ENCODE results near the gene DTX3.
"Not testable (repeated sequence)": the region's sequence is repeated elsewhere in the genome, so short reads cannot be mapped to it uniquely, and the experiment has no call there.

DTX3 gene

GRCh38 chr12:57645990-57646658 lies 41.5 kb downstream of the DTX3 start:
- H3K4me1 ChIP-seq (ENCODE audit: control insufficient read depth, insufficient read depth, low read length); H3K27ac ChIP-seq (ENCODE audit: extremely low read depth, low read depth, low read length); H3K9me3 ChIP-seq (ENCODE audit: control insufficient read depth, insufficient read depth, low read depth, low read length); POLR2A ChIA-PET; H3K4me3 ChIP-seq (ENCODE audit: low read depth, low read length); H3K36me3 ChIP-seq (ENCODE audit: control insufficient read depth in 2 of 2, insufficient read depth in 1 of 2, low read length in 2 of 2): not testable (repeated sequence)
- CTCF ChIA-PET: interaction anchor here (0.6 to 0.7 kb wide), 2 partner anchors 25 to 1169 kb away, joined by 3 to 4 read pairs; no protein-coding TSS in a partner anchor
- TF ChIP-seq ZNF184 (tag by site-specific recombination; IDR thresholded peaks at IDR 0.05) (peak; percentile 76), ZNF324 (tag by site-specific recombination; IDR thresholded peaks at IDR 0.05) (0 out of 2 replicates have a peak, but pooled peaks have one; percentile 31), SETDB1 (IDR thresholded peaks at IDR 0.05; ENCODE audit: insufficient read length, low read length) (peak; percentile 99), ZNF510 (tag by site-specific recombination; IDR thresholded peaks at IDR 0.05; ENCODE audit: insufficient replicate concordance) (peak; percentile 48), ZNF529 (tag by site-specific recombination; IDR thresholded peaks at IDR 0.05; ENCODE audit: insufficient replicate concordance) (peak; percentile 39), ZNF133 (tag by site-specific recombination; IDR thresholded peaks at IDR 0.05) (0 out of 2 replicates have a peak, but pooled peaks have one; percentile 33), ZNF350 (tag by site-specific recombination; IDR thresholded peaks at IDR 0.05) (0 out of 2 replicates have a peak, but pooled peaks have one; percentile 22), ZNF394 (tag by site-specific recombination; IDR thresholded peaks at IDR 0.05; ENCODE audit: borderline replicate concordance) (0 out of 2 replicates have a peak, but pooled peaks have one; percentile 12), ZNF610 (tag by site-specific recombination; IDR thresholded peaks at IDR 0.05; ENCODE audit: borderline replicate concordance) (peak; percentile 66; the same call in 1 of the 2 replicates), ZNF626 (tag by site-specific recombination; IDR thresholded peaks at IDR 0.05) (0 out of 2 replicates have a peak, but pooled peaks have one; percentile 44), ZNF558 (tag by site-specific recombination; IDR thresholded peaks at IDR 0.05) (0 out of 2 replicates have a peak, but pooled peaks have one; percentile 54), ZNF629 (tag by site-specific recombination; IDR thresholded peaks at IDR 0.05) (0 out of 2 replicates have a peak, but pooled peaks have one; percentile 15), ZNF416 (tag by site-specific recombination; IDR thresholded peaks at IDR 0.05) (0 out of 2 replicates have a peak, but pooled peaks have one; percentile 76), ZNF518A (tag by site-specific recombination; conservative IDR thresholded peaks at IDR 0.05; ENCODE audit: low read depth) (peak; percentile 63), ZNF214 (tag by site-specific recombination; IDR thresholded peaks at IDR 0.05; ENCODE audit: borderline replicate concordance) (peak; percentile 35; the same call in 1 of the 2 replicates), ZNF37A (tag by site-specific recombination; IDR thresholded peaks at IDR 0.05) (peak; percentile 58; the same call in 1 of the 2 replicates)
- TF ChIP-seq, protein P1, sequence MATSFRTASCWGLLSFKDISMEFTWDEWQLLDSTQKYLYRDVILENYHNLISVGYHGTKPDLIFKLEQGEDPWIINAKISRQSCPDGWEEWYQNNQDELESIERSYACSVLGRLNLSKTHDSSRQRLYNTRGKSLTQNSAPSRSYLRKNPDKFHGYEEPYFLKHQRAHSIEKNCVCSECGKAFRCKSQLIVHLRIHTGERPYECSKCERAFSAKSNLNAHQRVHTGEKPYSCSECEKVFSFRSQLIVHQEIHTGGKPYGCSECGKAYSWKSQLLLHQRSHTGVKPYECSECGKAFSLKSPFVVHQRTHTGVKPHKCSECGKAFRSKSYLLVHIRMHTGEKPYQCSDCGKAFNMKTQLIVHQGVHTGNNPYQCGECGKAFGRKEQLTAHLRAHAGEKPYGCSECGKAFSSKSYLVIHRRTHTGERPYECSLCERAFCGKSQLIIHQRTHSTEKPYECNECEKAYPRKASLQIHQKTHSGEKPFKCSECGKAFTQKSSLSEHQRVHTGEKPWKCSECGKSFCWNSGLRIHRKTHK (tag by site-specific recombination; IDR thresholded peaks at IDR 0.05): peak; percentile 45
- TF ChIP-seq, protein P2, sequence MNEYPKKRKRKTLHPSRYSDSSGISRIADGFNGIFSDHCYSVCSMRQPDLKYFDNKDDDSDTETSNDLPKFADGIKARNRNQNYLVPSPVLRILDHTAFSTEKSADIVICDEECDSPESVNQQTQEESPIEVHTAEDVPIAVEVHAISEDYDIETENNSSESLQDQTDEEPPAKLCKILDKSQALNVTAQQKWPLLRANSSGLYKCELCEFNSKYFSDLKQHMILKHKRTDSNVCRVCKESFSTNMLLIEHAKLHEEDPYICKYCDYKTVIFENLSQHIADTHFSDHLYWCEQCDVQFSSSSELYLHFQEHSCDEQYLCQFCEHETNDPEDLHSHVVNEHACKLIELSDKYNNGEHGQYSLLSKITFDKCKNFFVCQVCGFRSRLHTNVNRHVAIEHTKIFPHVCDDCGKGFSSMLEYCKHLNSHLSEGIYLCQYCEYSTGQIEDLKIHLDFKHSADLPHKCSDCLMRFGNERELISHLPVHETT (tag by site-specific recombination; IDR thresholded peaks at IDR 0.05): peak; percentile 28; the same call in 1 of the 2 replicates
- TF ChIP-seq, protein P3, sequence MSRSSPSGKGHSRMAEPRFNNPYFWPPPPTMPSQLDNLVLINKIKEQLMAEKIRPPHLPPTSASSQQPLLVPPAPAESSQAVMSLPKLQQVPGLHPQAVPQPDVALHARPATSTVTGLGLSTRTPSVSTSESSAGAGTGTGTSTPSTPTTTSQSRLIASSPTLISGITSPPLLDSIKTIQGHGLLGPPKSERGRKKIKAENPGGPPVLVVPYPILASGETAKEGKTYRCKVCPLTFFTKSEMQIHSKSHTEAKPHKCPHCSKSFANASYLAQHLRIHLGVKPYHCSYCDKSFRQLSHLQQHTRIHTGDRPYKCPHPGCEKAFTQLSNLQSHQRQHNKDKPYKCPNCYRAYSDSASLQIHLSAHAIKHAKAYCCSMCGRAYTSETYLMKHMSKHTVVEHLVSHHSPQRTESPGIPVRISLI (tag by site-specific recombination; IDR thresholded peaks at IDR 0.05): peak; percentile 92
- TF ChIP-seq, protein P4, sequence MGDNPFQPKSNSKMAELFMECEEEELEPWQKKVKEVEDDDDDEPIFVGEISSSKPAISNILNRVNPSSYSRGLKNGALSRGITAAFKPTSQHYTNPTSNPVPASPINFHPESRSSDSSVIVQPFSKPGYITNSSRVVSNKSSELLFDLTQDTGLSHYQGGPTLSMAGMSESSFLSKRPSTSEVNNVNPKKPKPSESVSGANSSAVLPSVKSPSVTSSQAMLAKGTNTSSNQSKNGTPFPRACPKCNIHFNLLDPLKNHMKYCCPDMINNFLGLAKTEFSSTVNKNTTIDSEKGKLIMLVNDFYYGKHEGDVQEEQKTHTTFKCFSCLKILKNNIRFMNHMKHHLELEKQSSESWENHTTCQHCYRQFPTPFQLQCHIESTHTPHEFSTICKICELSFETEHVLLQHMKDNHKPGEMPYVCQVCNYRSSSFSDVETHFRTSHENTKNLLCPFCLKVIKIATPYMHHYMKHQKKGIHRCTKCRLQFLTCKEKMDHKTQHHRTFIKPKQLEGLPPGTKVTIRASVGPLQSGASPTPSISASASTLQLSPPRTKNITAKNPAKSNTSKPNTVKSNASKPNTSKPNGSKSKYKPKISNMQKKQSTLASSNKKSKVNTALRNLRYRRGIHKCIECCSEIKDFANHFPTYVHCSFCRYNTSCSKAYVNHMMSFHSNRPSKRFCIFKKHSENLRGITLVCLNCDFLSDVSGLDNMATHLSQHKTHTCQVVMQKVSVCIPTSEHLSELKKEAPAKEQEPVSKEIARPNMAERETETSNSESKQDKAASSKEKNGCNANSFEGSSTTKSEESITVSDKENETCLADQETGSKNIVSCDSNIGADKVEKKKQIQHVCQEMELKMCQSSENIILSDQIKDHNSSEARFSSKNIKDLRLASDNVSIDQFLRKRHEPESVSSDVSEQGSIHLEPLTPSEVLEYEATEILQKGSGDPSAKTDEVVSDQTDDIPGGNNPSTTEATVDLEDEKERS (tag by site-specific recombination; IDR thresholded peaks at IDR 0.05): peak; percentile 97

DNA sequence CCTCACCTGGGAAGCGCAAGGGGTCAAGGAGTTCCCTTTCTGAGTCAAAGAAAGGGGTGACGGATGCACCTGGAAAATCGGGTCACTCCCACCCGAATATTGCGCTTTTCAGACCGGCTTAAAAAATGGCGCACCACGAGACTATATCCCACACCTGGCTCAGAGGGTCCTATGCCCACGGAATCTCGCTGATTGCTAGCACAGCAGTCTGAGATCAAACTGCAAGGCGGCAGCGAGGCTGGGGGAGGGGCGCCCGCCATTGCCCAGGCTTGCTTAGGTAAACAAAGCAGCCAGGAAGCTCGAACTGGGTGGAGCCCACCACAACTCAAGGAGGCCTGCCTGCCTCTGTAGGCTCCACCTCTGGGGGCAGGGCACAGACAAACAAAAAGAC lies 42.0 kb downstream of the DTX3 start:
- H3K4me1 ChIP-seq (ENCODE audit: control insufficient read depth, insufficient read depth, low read length); H3K9me3 ChIP-seq (ENCODE audit: control insufficient read depth, insufficient read depth, low read depth, low read length); H3K36me3 ChIP-seq (ENCODE audit: control insufficient read depth in 2 of 2, insufficient read depth in 1 of 2, low read length in 2 of 2); H3K27ac ChIP-seq (ENCODE audit: extremely low read depth, low read depth, low read length); POLR2A ChIA-PET; H3K4me3 ChIP-seq (ENCODE audit: low read depth, low read length); CTCF ChIA-PET: not testable (repeated sequence)
